KBM-7 (cell line): ENCODE data around the gene RAB40C.

Experiments used
- DNase-seq: peaks from one replicate; pipeline ENCODE4 v3.0.0-alpha.2; 2015
- in situ Hi-C: fragments of 300-500 bp; cut with MboI; formaldehyde crosslinking; loops from 2 replicates; pipeline ENCODE4 v1.14.3; 2020; ENCODE audit warnings: low sequenced_read_pairs, low pct_unique_long_range_greater_than_20kb, mixed read lengths

The RAB40C gene

GRCh38 chr16:671353-672131 lies 81.7 kb downstream of the RAB40C start:
- DNase-seq: no peak
- in situ Hi-C loops: no loop called here

- in situ Hi-C loops: no loop called here
- DNase-seq: no peak
These were observed 82.5 kb downstream of the RAB40C start for GRCh38 chr16:672371-672770.

- in situ Hi-C loops: no loop called here
- no peak for DNase-seq
These were observed 83.0 kb downstream of the RAB40C start for GRCh38 chr16:672851-673250.

- in situ Hi-C loops: no loop called here
- no peak for DNase-seq
These were observed 83.6 kb downstream of the RAB40C start for GRCh38 chr16:673399-673991.

GRCh38 chr16:674214-674881 lies 84.5 kb downstream of the RAB40C start:
- in situ Hi-C loops: no loop called here
- no peak for DNase-seq

DNA sequence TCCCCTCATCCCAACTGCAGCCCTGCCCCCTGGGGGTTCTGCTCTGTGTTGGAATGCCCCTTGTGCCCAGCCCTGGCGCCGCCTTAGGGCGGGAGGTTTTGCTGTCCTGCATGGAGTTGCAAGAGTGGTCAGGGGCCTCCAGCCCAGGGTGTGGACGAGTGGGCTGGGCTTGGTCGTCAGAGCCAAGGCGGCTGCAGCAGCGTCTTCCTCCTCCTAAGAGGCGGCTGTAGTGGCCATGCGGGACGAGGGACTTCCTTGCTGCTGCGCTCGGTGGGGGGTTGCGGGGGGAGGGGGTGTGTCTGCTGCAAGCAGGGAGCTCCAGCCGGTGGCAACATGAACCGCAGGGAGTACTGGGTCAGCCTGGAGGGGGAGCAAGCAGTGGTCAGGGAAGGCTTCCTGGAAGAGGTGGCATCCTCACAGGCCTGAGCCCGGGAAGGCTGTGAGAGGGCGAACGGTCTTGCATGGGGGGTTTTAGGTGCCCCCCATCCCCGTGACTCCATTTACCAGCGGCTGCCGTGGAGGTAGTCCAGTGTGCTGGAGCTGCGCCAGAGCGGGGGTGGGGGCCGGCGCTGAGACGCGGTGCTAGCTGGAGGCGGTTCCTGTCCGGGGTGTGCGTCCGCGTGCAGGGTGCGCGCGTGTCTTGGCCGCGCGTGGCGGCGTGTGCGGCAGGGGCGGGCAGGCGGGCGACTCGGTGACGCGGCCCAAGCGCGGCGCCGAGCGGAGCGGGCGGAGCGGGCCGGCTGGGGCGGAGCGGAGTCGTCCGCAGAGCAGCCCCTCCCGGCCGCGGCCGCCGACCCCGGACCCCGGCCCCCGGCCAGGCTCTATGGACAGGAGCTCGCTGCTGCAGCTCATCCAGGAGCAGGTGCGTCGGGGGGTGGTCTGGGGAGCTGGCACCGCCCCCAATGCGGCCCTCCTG lies 85.4 kb downstream of the RAB40C start, which contains the start of gene RHBDL1:
RHBDL1 (plus strand) TSS at position 704 of the 916 bp plus-strand sequence; CDS start at position 824, 120 bp downstream.
- in situ Hi-C loops: no loop called here
- no peak for DNase-seq

- DNase-seq: no peak
- in situ Hi-C loops: no loop called here
These were observed 86.2 kb downstream of the RAB40C start for GRCh38 chr16:675884-676564.

- in situ Hi-C loops: no loop called here
- DNase-seq: no peak
These were observed 86.7 kb downstream of the RAB40C start for GRCh38 chr16:676565-676902.

DNA sequence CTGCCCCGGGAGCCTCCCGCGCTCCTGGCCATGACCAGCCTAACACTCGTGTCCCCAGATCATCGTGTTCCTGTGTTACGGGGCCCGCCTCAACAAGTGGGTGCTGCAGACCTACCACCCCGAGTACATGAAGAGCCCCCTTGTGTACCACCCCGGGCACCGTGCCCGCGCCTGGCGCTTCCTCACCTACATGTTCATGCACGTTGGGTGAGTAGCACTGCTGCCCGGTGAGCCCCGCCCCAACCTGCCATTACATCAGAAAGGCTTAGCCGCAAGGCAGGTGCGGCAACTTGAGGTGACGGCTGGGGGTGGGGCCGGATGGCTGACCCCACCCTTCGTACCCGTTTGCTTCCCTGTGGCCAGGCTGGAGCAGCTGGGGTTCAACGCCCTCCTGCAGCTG lies 87.0 kb downstream of the RAB40C start:
- no peak for DNase-seq
- in situ Hi-C loops: no loop called here

- in situ Hi-C loops: no loop called here
- no peak for DNase-seq
These were observed 87.7 kb downstream of the RAB40C start for GRCh38 chr16:677316-678190.

- no peak for DNase-seq
- in situ Hi-C loops: no loop called here
These were observed 88.5 kb downstream of the RAB40C start for GRCh38 chr16:678209-678857.
